GM12891 (cell line): ENCODE measurements around the gene PTPRD.
"Not testable (repeated sequence)": the region's sequence is repeated elsewhere in the genome, so short reads cannot be mapped to it uniquely, and the experiment has no call there.

Experiments used
- DNase-seq: peaks from one replicate; pipeline ENCODE4 v3.0.0; 2011; ENCODE audit warnings: low spot score; ENCODE audit not compliant: insufficient read length
- FAIRE-seq: peaks from 2 replicates; lab custom pipeline; 2011; peaks lifted over from hg19 to GRCh38; lab: Jason Lieb, UNC
- PAX5 ChIP-seq: IDR thresholded peaks from 2 replicates; pipeline ENCODE4 v1.6.1; 2011; ENCODE audit warnings: low read length, moderate library complexity, mild to moderate bottlenecking; ENCODE audit not compliant: insufficient read depth, severe bottlenecking
- POLR2A ChIP-seq: IDR thresholded peaks from 2 replicates; pipeline ENCODE4 v1.6.1; 2011; ENCODE audit warnings: low read depth, low read length, control low read depth
- POLR2AphosphoS5 ChIP-seq: IDR thresholded peaks from 2 replicates; pipeline ENCODE4 v1.6.1; 2011; ENCODE audit warnings: low read depth, low read length, control low read depth
- POU2F2 ChIP-seq: IDR thresholded peaks from 2 replicates; pipeline ENCODE4 v1.6.1; 2011; ENCODE audit warnings: low read depth, mild to moderate bottlenecking, control low read depth, low read length, moderate library complexity
- SPI1 ChIP-seq: IDR thresholded peaks from 2 replicates; pipeline ENCODE4 v1.6.1; 2011; ENCODE audit warnings: low read depth, low read length, control low read depth
- TAF1 ChIP-seq: IDR thresholded peaks from 2 replicates; pipeline ENCODE4 v1.6.1; 2011; ENCODE audit warnings: low read depth, low read length, control low read depth

The PTPRD gene

GRCh38 chr9:10523164-10523563 lies 89.6 kb downstream of the PTPRD start:
- FAIRE-seq = no peak
- no peak for DNase-seq
- TF ChIP-seq TAF1 (no peak), POU2F2 (no peak), POLR2A (no peak), SPI1 (no peak)

GRCh38 chr9:10512144-10512543 lies 100.7 kb downstream of the PTPRD start:
- no peak for FAIRE-seq
- no peak for DNase-seq
- TF ChIP-seq PAX5 (no peak), SPI1 (no peak), POU2F2 (no peak), POLR2AphosphoS5 (no peak), TAF1 (no peak), POLR2A (no peak)

GRCh38 chr9:10488937-10489336 lies 123.9 kb downstream of the PTPRD start:
- TF ChIP-seq SPI1 (no peak), POLR2AphosphoS5 (no peak), POLR2A (no peak), TAF1 (no peak), PAX5 (no peak), POU2F2 (no peak)
- DNase-seq (no peak), FAIRE-seq (no peak)

DNA sequence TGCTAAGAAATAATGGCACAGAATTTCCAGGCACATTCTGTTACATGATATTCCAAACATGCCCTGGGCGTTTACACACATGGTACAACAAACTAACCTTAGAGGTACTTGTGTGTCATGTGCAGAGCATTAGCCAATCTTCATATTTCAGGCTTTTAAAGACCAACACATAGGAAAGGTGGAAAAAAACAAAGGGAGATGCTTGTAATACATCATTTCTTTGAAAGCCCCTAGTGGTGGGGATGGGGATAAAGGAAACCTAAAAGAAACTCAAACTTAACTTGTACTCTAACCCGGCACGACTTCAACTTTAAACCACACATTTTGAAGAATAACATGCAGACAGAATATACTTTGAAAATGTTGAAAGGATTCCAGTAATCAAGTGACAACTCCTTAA lies 133.6 kb downstream of the PTPRD start:
- DNase-seq = no peak
- no peak for FAIRE-seq
- no peak for TF ChIP-seq POU2F2
- no peak for TF ChIP-seq POLR2AphosphoS5

- FAIRE-seq, DNase-seq: not testable (repeated sequence)
Measured at GRCh38 chr9:10449201-10449617, 163.6 kb downstream of the PTPRD start.

DNA sequence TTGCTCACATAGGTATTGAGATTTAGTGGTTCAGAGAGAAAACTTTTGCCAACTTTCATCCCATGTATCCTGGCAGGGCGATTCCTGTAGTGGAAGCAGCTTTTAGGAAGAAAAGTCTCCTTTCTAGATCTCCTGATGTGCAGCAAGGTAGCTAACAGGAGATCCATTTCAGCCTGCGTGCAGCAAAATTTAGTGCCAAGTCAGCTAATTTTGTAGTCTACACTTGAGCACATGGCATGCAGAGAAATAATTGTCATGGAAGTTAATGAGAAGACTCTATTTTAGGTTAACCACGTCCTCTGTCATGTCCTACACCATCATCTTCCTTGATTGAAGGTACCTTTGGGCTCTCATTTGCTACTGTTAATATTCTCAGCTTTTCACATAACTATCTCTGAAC lies 165.8 kb downstream of the PTPRD start:
- TF ChIP-seq POLR2AphosphoS5 (no peak), TAF1 (no peak), PAX5 (no peak), SPI1 (no peak), POLR2A (no peak), POU2F2 (no peak)
- no peak for FAIRE-seq
- no peak for DNase-seq

DNA sequence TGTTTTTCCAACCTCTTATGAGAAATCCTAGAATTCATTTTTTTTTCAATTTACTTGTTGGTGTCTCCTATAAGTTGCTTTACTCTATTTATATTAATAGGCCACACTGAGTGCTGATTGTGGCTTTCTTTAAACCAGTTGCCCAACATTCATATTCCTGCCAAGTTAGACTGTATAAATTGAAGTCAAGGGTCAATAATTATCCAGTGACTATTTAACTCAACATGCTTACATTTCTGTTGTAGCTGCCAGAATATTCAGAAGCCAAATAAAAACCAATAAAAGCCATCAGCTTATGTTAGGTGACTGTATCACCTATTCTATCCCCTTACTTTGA lies 169.0 kb downstream of the PTPRD start:
- FAIRE-seq (no peak), DNase-seq (no peak)
- no peak for TF ChIP-seq TAF1
- TF ChIP-seq POLR2A = no peak
- no peak for TF ChIP-seq POLR2AphosphoS5
- no peak for TF ChIP-seq POU2F2
- no peak for TF ChIP-seq PAX5
- no peak for TF ChIP-seq SPI1

- TF ChIP-seq POU2F2 (no peak), TAF1 (no peak), PAX5 (no peak), POLR2AphosphoS5 (no peak), SPI1 (no peak), POLR2A (no peak)
- no peak for DNase-seq
- no peak for FAIRE-seq
Measured at GRCh38 chr9:10443181-10443867, 169.5 kb downstream of the PTPRD start.

DNA sequence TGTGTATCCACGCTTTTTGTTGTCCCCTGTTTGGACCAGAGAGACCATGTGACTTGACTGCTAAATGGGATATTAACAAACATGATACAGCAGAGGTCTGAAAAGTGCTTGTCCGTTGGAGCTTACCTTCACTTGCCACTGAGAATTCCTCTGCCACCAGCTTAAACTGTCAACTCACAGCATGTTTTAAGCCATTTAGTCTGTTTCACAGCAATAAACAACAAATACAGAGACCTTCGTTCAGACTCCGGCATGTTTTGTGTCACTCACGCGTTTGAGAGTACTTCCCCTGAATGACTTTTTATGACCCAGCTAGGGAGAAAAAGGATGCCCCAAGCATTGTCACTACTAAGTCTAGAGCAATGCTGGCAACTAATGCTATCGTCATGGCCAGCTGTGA lies 173.8 kb downstream of the PTPRD start:
- TF ChIP-seq TAF1 (no peak), POLR2AphosphoS5 (no peak), POU2F2 (no peak), SPI1 (no peak), PAX5 (no peak)
- DNase-seq = no peak
- FAIRE-seq = no peak

- TF ChIP-seq POLR2AphosphoS5 = no peak
- no peak for TF ChIP-seq POU2F2
- TF ChIP-seq TAF1 = no peak
- FAIRE-seq (no peak), DNase-seq (no peak)
Measured at GRCh38 chr9:10436756-10437155, 176.0 kb downstream of the PTPRD start.

DNA sequence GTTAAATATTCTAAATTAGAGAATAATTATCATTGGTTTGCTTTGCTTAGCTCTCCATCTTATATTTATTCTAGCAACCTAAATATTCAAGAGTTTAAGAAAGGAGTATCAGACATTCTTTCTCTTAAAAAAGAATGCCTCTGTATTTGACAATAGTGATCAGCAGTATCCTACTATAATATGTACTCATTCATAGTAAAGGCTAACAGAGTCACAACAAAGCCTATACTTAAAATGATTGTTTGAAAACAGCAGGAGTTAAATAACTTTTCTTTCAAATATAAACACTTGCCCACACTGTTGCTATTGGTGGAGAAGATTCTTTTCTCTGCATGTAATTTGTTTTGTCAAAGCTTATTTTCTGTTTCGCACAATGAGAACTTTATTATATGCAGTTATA lies 178.4 kb downstream of the PTPRD start:
- FAIRE-seq (no peak), DNase-seq (no peak)
- no peak for TF ChIP-seq PAX5

- no peak for FAIRE-seq
- TF ChIP-seq TAF1 (no peak), POLR2A (no peak), SPI1 (no peak), PAX5 (no peak), POU2F2 (no peak), POLR2AphosphoS5 (no peak)
Measured at GRCh38 chr9:10411272-10411671, 201.5 kb downstream of the PTPRD start.

More at GRCh38 chr9:10411272-10411671, 201.5 kb downstream of the PTPRD start:
- no peak for DNase-seq
